ENCODE measurements around the gene CCDC60.
"Not testable (repeated sequence)": the region's sequence is repeated elsewhere in the genome, so short reads cannot be mapped to it uniquely, and the experiment has no call there.

CCDC60 gene

DNA sequence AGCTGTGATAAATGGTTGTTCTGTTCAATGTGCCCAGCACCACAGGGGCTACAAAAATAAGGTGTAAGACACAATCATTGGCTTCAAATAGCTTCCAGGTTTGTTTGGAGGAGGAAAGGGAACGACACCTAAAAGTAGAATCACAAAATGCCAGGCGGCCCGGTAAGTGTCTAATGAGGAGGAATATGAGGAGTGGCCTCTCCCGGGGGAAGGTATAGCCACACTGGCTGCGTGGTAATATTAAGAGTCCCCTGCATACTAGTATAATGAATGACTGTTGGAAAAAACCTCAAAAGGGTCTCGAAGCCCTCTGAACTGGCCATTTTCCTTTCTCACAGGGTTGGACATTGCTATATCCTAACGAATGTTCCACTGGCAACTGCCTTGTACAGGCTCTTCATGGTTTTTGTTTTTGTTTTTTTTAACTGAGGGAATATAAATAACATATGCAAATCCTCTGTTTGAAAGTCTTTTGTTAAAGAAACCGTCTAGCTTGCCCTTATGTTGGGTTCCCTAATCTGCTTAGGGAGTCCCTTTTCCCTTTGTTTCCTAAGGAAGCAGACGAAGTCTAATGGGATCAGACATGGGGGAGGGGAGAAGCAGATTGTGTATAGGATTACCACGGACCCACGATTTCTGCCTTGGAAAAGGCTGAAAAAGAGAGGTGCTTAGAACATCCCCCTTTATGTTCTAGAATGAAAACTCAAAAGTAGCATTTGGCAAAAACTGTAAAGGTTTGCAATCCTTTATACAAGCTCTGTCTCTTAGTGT lies 4.2 kb downstream of the CCDC60 start:
- DNase-seq = no peak

DNA sequence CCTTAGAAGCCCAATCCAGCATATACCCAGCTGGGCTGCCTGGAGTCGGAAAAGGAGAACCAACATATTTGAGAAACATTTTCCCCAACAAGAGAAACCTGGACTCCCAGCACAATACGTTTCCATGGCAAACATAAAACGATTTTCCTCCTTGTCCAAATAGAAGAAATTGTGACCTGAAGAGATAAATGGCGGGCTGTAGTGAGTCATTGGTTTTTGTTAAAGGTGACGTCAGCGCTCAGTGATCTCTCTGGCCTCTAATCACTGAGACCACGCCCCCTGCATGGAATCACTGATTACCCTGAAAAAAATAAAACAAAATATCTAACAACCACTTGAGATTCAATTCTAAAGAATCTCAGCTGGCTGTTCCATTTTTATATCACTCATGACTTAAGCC lies 6.0 kb downstream of the CCDC60 start:
- no peak for DNase-seq

DNA sequence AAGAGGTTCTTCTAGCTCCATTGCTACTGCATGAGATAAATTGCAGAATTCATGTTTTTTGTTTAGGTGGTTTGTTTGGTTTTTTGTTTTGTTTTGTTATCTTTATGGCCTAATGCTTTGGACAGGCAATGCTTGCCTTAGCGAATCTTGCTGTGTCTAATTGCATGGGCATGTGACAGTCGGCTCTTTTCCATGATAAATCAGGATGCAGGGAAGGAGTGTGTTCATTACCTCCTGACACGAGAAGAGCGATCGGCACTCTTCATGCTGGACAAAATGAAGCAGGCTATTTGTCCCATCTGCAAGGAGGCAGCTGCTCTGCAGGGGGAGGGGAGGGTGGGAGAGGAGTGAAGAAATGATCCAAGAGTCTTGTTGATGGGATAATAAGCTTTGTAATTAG lies 6.5 kb downstream of the CCDC60 start:
- no peak for DNase-seq

DNA sequence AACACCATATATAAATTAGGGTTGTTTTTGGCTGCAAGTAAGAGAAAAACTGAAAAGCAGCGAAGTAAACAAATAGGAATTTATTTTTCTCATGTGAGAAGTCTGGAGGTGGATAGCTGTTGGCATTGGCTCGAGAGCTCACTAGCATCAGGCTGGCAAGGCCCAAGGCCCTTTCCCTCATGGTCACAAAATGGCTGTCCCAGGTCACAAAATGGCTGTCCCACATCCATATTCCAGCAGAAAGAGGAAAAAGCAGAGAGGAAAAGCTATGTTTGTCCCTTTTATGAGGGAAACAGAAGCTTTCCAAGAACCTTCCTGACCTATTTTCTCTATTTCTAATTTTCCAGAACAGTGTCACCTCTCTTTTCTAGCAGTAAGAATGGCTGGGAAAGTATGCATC lies 7.5 kb downstream of the CCDC60 start:
- DNase-seq = no peak

DNA sequence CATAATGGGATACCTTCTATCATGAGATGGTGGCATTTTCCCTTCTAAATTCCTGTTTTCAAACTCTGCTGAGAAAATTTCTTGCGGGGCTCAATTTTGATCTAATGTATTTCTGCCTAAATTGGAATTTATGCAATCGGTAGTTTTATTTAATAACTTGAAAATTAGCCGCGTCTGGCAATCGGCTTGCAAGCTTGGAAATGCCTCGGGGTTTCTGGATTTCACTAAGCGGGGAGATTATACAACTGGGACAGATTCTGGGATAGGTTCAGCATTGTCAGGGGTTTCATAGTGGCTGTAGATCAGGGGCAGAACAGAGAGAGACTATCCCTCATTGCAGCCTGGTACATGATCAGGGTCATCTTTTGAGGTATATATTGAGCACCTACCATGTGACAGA lies 8.6 kb downstream of the CCDC60 start:
- no peak for DNase-seq

DNA sequence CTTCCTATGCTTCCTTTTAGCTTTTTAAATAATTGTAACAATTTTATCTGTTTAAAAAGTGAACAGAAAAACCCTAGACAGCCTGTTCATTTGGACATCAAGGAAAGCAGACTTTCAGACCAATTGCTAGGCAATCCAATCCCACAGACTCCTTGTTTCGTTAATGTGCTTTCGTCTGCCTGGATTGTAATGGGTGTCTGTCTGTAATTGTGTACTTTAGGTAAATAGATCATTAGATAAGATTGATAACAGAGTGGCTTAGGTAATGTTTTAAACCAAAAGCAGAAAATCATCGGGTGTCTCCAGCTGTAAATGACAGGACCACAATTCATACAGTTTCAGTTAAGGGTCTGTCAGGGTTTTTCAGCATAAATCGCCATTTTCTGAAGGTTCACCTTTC lies 19.6 kb downstream of the CCDC60 start:
- no peak for DNase-seq

DNA sequence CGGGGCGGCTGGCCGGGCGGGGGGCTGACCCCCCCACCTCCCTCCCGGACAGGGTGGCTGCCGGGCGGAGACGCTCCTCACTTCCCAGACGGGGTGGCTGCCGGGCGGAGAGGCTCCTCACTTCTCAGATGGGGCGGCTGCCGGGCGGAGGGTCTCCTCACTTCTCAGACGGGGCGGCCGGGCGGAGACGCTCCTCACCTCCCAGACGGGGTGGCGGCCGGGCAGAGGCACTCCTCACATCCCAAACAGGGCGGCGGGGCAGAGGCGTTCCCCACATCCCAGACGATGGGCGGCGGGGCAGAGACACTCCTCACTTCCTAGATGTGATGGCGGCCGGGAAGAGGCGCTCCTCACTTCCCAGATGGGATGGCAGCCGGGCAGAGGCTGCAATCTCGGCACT lies 25.8 kb downstream of the CCDC60 start:
- not testable (repeated sequence) for DNase-seq

DNA sequence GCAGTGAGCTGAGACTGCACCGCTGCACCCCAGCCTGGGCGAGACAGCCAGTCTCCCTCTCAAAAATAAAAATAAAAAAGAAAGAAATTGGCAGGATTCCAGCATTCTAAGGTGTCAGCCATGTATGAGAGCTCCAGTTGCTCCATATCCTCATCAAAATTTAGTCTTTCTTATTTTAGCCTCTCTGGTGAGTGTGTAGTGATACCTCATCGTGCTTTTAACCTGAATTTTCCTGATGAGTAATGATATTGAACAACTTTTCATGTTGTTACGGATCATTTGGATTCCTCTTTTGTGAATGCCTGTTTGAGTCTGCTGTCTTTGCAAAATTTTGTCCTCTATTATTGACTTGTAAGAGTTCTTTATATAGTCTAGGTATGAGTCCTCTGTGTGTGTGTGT lies 28.5 kb downstream of the CCDC60 start:
- DNase-seq = no peak

DNA sequence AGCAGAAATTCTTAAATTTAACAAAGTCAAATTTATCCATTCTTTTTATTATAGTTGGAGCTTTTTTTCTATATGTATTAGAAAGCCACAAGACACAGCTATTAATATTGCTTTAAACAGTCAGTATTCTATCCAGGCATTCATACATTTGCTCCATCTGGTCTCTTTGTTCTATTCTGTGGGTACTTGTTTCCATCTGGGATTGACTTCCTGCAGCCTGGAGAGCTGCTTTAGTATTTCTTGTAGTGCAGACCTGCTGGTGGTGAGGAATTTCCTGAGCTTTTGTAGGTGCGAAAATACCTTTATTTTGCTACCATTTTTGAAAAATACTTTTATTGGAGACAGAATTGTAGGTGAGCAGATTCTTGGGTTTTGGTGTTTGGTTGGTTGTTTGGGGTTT lies 29.0 kb downstream of the CCDC60 start:
- no peak for DNase-seq

DNA sequence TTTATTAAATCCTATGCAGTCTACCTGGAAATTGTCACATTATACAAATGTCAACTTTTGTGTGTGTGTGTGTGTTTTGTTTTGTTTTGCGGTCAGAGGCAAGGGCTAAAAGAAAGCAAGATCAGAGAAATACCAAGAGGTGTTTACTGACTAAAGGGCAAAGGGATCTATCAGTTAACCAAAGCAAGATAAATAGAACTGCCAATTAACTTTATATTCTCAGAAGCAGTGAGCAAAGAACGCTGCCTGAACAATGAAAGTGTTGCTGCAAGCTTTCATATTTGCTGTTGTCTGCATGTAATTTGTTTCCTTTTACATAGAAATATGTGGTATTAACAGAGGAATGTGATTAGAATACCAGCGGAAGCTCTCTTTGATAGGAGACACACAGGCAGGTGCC lies 30.9 kb downstream of the CCDC60 start:
- DNase-seq = no peak

DNA sequence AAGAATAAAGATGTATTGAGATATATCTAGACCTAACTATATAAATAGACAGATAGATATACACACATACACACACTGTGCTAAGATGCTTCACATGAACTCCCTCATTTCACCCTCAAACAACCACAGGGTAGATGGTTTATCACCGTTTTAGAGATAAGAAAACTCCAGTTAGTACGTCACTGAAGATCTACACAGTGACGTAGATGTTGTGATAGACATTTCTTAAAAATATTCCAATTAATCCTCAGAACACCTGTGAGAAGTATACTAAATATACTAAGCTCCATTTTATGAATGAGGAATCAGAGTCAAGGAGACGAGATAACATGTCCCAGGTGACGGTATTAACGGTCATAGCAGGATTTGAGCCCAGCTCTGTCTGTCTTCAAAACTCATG lies 31.5 kb downstream of the CCDC60 start:
- no peak for DNase-seq

DNA sequence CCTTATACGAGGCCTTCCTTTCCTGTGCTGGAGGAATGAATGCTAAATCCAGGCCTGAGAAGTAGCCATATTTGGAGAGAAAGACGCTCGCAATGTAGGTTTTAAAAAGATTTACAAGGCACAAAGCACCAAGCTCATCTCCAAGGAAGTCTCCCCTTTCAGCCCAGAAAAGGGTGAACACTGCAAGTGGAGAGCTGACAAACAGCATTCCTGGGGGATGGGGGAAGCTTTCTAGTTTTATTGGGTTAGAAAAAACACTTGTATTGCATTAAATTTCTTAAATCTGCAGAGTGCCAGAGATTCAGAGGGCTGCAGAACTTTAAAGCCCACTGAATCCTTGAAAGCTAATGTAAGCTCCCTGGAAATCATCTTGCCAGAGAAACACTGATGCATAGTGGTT lies 34.6 kb downstream of the CCDC60 start:
- DNase-seq = no peak

DNA sequence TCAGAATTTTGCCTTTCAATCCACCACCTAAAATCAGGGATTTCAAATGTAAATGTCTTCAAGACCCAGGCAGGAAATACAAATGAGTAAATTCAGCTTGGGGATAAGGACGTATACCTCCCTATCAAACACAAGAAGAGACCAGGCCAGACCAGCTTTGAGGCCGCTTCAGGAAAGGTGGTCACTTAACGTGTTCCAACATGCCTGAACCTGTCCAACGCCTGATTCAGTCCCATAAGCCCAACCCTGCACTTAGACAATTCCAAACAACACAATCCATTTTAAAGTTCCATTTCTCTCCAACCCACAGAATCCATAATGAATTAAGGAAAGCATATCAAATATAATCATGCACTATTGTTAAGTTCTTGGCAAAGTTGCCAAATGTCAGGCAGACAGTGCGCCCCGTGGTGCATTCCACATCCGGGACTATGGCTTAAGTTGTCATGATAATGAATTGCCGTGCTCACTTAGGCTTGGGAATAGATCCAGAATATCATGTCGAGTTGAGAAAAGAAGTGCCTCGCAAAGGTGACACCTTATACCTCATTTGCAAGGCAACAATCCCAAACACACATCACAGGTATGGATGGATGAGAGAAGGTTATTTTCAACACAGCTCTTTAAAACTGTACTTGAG lies 35.5 kb downstream of the CCDC60 start:
- DNase-seq = no peak

DNA sequence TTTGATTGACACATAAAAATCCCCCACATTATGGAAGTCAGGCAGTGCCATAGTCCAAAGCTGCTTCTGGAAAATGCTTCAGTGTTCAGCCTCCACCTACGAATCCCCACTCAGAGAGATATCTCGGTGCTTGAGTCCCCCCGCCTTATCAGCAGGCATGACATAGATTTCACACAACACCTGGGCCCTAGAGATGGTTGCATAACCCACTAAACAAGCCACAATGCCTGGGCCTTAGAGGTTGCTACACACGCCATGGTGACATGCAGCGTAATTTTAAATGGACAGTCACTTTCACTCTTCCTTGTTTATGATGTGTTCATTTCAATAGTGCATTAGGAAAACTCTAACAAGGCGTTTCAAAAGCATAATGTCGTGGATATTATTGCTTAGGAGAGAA lies 38.0 kb downstream of the CCDC60 start:
- no peak for DNase-seq

DNA sequence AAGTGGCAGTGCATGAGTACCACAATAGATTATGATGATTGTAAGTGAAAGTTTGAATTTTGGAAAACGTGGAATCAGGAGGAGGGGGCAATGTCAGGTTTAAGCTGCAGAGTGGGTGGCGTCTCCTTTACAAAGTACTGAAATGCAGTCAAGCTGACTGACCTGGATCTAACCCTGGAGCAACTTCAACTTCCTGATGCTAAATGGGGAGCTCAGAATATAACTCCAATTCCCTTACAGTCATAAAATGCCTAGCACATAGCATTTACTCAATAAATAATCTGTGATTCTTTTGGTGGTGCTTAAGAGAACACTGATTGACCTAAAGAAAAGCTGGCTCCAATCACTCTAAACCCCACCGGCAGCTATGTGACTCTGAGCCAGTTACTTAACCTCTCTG lies 38.5 kb downstream of the CCDC60 start:
- DNase-seq = no peak

DNA sequence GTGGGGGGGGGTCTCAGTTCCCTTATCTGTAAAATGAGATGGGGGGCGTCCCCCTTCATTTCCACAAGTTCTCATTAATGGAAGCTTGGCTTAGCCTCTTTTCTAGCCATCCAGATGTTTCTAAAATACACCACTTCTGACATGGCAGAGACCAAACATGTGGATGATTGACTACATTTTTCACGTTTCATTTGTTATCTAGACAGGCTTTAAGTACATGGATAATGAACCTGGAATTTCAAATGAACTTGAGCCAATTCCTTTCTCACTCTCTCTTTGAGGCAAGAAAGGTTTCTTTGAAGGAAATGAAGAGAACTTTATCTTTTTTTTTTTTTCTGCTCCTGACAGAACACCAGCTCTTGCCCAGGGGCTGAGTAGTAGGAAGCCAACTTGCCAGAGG lies 39.1 kb downstream of the CCDC60 start:
- no peak for DNase-seq

DNA sequence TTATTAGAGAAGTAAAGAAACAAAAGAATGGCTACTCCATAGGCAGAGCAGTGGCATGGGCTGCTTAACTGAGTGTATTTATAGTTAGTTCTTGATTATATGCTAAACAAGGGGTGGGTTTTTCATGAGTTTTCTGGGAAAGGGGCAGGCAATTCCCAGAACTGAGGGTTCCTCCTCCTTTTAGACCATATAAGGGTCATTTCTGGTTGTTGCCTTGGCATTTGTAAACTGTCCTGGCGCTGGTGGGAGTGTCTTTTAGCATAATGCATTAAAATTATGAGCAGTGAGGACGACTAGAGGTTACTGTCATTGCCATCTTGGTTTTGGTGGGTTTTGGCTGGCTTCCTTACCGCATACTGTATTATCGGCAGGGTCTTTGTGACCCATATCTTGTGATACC lies 40.1 kb downstream of the CCDC60 start:
- DNase-seq = no peak

DNA sequence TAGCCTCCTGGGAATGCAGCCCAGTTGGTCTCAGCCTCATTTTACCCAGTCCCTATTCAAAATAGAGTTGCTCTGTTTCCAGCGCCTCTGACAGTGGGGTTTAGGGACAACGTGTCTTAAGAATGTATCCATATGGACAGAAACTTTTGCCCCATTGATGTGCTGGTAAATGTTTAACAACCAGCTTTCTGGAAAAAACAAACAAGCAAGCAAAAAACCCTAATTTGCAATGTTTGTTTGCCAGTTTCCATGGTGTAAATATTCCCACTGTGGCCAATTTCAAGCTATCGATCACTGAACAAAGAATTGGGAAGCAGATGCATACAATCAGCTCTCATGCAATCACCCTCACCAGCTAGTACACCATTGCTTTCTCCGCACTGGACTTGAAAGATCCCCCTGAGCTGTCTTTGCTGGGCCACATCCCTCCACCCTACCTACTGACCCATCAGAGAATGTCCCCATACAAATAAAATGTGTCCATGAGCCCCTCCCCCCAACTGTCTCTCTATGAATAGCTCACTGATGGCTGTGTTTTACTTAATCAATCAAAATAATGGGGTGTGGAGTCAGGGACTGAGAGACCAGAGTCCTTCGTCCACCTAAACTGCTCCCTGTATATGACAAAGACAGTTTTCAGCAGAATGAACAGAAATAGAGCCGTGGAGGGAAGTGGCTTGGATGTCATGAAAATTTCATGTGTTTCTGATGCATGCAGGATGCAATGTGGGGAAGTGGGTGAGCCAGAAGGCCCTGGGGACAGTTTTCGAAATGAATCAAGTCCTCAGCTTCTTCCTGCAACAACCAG lies 40.8 kb downstream of the CCDC60 start:
- DNase-seq = no peak

DNA sequence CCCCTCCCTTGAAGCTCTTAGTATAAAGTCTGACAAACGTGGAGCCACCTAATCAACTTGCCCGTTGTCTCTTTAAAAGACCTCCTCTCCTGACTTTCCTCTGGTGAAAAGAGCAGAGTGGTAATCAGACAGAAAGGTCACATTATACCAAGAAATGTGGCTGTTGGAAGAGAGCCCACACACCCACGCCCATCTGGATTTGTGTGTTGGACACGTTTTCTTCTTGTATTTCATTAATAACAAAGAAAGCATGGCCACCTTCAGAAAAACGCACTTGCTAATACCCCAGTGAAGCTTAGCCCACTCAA lies 41.3 kb downstream of the CCDC60 start:
- no peak for DNase-seq

DNA sequence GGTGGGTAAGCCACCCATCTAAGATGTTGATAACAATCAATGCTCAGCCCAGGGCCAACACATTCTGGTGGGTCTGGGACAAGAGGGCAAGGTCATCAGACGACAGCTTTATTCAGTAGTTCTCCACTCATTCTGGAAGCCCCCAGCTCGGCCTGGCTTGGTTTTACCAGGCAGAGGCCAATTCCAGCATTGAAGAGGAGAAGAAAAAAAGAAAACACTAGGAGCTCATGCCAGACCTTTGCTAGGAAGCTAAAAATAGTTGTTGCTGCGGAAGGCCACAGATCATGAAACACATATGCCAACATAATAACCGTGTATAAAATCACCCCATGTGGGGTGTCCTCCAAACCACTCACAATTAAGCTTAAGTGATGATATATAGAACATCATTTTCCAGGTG lies 44.4 kb downstream of the CCDC60 start:
- DNase-seq = no peak

DNA sequence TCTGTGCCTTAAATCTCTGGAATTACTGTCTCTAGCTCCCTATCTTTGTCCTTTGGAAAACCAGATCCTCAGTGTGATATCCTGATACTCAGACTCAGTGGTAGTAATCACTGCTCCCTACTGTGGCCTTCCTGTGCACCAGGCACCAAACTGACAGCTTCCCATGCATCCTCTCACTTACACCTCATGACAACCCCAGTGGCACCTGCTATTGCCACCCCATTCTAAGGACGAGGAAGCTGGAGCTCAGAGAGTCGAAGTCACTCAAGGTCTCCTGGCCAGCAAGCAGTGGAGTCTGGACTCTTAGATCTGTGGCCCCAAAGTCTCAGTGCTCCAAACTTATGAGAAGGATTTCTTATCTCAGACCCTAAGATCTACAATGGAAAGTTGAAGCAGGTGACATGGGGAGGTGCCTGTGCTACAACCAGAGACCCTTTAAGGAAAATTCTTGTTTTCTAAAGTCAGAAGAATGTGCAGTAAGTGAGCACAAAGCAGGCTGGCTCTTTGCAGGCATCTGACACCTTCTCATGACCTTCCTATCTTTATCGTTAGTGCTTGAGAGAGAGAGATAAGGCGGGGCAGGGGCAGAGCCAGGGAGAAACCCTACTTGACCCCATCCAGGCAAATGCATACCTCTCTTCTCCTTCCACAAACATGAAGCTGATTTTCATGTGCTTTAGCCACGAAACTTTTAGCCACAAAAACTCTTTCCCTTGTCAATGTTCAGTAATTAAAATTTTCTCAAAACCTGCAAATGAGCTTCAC lies 47.1 kb downstream of the CCDC60 start:
- no peak for DNase-seq

DNA sequence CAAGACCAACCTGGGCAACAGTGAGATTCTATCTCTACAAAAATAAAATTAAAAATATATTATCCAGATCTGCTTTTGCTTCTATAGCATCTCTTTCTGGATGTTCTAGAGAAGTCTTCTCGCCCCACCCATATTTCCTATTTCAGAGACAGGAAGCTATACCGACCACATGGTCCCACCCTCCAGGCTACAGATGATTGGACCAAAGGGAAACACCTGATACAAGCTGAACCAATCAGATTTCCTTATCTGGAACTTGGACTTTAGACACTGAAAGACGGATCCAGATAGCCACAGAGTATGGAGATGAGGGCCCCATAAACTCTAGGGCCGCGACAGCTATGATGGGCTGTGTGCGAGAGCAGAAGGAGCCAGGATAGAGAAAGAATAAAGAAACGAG lies 48.7 kb downstream of the CCDC60 start:
- no peak for DNase-seq

DNA sequence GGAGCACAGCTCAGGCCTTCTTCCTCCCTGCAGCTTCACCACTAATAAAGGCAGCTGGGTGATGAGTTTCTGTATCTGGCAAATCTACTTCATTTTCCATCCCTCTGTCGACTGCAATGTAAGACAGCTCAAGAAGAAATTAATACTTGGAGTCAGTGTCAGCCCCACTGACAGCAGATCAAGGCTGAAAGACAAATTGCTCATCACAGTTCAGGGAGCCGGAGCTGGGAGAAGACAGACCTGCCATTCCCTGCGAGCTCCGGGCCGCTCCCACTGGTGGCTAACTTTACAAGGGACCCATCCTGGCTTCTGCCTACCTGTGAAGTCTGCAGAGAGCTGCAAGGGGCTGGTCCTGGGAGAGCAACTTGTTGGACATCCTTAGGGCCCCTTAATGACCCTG lies 49.8 kb downstream of the CCDC60 start:
- DNase-seq = no peak

DNA sequence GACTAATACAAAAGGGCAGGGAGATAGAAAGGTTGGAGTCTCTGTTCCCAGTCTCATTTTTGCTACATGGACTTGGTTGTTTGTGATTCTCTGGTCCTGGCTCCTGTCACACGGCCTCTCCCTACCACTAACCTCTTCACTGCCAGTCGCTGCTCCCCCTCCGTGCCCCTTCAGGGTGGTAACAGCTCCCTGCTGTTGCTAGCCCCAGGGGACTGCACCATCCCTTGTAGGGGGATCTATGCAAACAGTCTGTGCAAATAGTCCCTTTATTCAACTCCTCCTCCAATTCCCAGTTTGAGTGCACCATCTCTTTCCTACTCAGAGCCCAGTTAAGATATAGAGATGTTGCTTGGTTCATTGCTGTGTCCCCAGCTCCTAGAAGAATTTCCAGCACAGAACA lies 51.1 kb downstream of the CCDC60 start:
- DNase-seq = no peak
